ENCODE measurements around the gene WWOX. TPM values are rescaled to one million over a fixed set of nuclear protein-coding genes. Genes with fewer than 3 reads are reported as not detected.

WWOX gene
- total RNA-seq, 1 donor from 2014 or later = 28.2 TPM

DNA sequence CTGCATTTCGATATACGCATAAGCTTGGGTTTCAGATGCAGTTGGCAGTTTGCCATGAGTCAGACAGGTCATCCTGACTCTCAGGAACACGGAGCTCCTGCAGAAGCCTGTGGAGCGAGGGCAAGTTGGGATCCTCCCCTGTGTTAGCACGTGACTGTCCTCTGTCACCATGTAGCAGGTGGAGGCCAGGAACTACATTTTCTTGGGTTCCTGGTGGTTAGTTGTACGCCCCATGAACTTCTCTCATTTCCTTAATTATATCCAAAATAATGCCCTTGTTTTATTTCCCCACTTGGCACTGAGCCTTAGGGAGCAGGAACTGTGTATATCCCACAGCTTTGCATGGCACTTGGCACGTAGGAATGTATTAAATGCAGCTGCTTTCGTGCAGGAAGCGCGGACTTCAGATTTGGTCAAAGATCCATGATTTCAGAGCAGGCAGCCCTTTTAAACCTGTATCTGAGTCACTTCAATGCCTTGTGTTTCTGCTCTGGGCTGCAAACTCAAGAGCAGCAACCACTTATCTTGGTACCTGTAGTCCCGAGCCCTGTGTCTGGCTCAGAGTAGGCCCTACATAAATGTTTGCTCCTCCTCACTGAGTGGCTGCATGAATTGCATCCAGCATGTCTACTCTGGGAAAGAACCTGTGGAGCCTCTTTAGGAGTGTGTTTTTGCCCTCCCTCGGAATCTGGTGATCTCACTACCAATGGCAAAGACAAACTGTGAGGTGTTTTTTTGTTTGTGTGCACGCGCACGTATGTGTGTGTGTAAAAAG, 1072.7 kb downstream of the WWOX start:
- H3K4me3 Mint-ChIP-seq = no peak overlapping the region
- peaks cover 11% of the 10 kb centered on the region for H3K9me3 Mint-ChIP-seq
- H3K27ac Mint-ChIP-seq = no peak overlapping the region
- peaks cover 7% of the 10 kb centered on the region for H3K4me1 Mint-ChIP-seq (ENCODE audit: unreplicated experiment)
- TF ChIP-seq, protein P1, sequence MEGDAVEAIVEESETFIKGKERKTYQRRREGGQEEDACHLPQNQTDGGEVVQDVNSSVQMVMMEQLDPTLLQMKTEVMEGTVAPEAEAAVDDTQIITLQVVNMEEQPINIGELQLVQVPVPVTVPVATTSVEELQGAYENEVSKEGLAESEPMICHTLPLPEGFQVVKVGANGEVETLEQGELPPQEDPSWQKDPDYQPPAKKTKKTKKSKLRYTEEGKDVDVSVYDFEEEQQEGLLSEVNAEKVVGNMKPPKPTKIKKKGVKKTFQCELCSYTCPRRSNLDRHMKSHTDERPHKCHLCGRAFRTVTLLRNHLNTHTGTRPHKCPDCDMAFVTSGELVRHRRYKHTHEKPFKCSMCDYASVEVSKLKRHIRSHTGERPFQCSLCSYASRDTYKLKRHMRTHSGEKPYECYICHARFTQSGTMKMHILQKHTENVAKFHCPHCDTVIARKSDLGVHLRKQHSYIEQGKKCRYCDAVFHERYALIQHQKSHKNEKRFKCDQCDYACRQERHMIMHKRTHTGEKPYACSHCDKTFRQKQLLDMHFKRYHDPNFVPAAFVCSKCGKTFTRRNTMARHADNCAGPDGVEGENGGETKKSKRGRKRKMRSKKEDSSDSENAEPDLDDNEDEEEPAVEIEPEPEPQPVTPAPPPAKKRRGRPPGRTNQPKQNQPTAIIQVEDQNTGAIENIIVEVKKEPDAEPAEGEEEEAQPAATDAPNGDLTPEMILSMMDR (conservative IDR thresholded peaks at IDR 0.05) = no peak
- H3K36me3 Mint-ChIP-seq = no peaks in the 10 kb centered on the region
- H3K27me3 Mint-ChIP-seq = peaks cover 3% of the 10 kb centered on the region
- DNase-seq (ENCODE audit: extremely low spot score, unreplicated experiment) = no peak

DNA sequence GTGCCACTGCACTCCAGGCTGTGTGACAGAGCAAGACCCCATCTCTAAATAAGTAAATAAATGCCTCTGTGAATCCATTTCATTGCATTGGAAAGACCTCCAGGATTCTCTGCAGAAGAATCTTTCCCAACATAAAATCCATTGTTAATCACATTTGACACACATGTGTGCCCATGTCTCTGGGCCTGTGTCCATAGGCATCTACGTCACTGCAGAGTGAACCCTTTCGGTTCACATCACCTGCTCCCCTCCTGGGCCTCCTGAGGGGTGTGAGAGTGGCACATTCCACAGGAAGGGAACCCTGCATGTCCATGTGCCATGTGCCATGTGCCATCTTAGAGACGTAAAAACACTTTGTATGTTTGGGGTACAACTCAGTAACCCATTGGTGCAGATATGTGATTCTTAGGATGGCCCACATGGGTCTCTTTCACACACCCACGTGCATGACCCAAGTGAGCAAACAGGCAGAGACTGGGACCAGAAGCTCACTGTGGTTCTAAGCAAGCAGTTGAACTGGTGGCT, 1073.6 kb downstream of the WWOX start:
- TF ChIP-seq, protein P1 (conservative IDR thresholded peaks at IDR 0.05) = no peak
- H3K36me3 Mint-ChIP-seq = no peaks in the 10 kb centered on the region
- no peak overlapping the region for H3K27ac Mint-ChIP-seq
- no peak for DNase-seq (ENCODE audit: extremely low spot score, unreplicated experiment)
- H3K4me1 Mint-ChIP-seq (ENCODE audit: unreplicated experiment) = peaks cover 7% of the 10 kb centered on the region
- no peak overlapping the region for H3K4me3 Mint-ChIP-seq
- H3K9me3 Mint-ChIP-seq = peaks cover 6% of the 10 kb centered on the region
- H3K27me3 Mint-ChIP-seq = peaks cover 3% of the 10 kb centered on the region

DNA sequence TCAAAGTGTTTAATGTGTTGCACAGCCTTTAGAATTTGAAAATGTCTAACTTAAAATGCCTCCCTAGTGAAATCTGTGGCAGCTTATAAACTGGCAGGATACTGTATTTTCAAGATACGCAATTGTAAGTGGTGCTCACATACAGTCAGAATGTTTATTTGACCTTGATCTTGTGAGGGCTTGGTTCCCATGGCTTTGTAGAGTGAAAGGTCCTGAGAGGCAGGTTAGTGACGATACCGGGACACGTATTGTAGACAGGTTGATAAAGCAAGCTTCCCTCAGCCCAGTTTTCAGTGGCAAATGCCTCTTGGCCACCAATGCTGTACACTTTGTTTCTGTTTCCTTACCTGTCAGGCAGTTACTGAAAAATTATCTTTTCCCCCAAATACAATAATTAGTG, 1074.5 kb downstream of the WWOX start:
- Mint-ChIP-seq H3K27me3 (peaks cover 3% of the 10 kb centered on the region), H3K4me3 (no peak overlapping the region), H3K9me3 (peaks cover 4% of the 10 kb centered on the region), H3K36me3 (no peaks in the 10 kb centered on the region), H3K27ac (no peak overlapping the region), H3K4me1 (ENCODE audit: unreplicated experiment) (peaks cover 7% of the 10 kb centered on the region)
- DNase-seq (ENCODE audit: extremely low spot score, unreplicated experiment) = no peak
- TF ChIP-seq, protein P1 (conservative IDR thresholded peaks at IDR 0.05) = no peak

DNA sequence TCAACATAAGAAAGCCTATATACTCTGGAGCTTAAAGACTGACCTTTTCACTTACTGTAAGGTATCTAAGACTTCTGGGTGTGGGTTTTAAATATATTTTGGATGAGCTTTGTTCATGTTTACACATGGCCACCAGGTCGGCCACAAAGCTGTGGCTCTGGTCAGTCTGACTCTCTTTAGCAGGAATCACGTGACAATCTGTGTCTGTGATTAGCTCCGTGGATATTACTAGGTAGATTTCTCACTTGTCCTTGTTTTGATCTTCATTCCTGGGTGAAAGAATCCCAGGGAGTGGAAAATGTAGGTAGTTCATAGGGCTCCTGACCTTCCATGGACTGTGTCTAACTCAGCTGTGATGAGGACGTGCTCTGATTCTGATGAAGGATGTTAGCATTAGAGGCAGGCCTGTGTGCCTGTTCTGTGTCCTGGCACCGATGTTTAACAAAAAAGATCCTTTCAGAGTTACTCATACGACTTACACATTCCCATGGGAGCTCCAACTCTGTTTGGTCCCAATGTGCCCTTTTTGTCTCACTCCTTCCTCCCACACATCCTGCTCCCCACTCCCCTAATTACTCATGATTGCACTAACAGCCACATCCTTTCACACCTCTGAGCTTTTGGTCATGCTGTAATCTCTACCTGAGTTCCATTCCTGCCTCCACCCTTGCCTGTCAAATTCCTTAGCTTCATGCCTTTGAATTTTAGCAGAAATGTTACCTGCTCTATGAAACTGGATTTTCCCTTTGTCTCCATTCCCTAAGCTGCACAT, 1076.0 kb downstream of the WWOX start:
- Mint-ChIP-seq H3K27ac (no peak overlapping the region), H3K4me3 (no peak overlapping the region), H3K27me3 (peaks cover 3% of the 10 kb centered on the region), H3K4me1 (ENCODE audit: unreplicated experiment) (peaks cover 7% of the 10 kb centered on the region), H3K36me3 (no peaks in the 10 kb centered on the region), H3K9me3 (peaks cover 4% of the 10 kb centered on the region)
- DNase-seq (ENCODE audit: extremely low spot score, unreplicated experiment) = no peak
- TF ChIP-seq, protein P1 (conservative IDR thresholded peaks at IDR 0.05) = no peak

DNA sequence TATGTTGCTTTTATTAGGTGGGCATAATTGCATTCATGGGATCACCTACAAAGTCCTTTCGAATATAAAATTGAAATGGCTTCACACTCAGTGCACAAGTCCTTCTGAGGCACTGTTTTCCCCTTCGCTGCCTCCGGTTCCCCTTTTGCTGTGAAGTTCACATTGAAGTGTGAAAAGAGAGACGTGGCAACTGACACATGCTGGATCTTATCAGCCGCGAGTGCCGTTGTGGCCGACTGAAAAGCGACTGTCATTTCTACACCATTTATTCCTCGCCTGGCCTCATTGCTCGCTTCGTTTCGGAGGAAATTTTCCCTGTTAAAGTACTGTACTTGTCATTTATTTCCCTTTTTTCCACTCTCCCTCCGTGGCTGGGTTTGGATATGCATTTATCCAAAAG, 1077.6 kb downstream of the WWOX start:
- Mint-ChIP-seq H3K36me3 (no peaks in the 10 kb centered on the region), H3K4me3 (no peak overlapping the region), H3K27me3 (peaks cover 3% of the 10 kb centered on the region), H3K9me3 (peaks cover 11% of the 10 kb centered on the region), H3K27ac (no peak overlapping the region), H3K4me1 (ENCODE audit: unreplicated experiment) (peaks cover 7% of the 10 kb centered on the region)
- no peak for DNase-seq (ENCODE audit: extremely low spot score, unreplicated experiment)
- TF ChIP-seq, protein P1 (conservative IDR thresholded peaks at IDR 0.05) = no peak
